ENCODE results near the gene DVL2.

DVL2 gene

DNA sequence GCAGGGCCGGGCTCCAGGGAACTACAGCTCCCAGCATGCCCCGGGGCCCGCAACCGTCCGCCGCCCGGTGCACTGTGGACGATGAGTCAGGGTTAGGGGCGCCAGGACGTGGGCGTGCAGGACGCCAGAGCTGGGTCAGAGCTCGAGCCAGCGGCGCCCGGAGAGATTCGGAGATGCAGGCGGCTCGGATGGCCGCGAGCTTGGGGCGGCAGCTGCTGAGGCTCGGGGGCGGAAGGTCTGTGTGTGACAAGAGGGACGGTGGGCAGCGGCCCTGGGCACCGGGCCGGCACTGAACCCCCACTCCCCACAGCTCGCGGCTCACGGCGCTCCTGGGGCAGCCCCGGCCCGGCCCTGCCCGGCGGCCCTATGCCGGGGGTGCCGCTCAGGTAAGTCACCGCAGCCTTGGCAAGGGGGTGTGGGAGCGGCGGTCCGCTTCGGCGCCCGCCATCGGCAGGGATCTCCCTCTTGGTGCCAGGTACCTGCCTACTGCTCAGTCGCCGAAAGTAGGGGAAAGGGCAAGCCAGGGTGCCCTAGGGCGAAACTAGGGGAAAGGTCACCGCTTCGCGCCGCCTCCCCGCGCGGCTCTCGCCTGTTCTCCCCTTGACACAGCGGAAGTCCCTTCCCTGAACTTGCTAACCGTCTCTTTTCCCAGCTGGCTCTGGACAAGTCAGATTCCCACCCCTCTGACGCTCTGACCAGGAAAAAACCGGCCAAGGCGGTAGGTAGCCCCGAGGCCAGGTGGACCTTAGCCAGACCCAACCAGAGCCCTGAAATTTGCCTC is 14.3 kb downstream of the DVL2 start, which contains the start of the genes ACADVL and DLG4:
ACADVL (plus strand) TSS at position 127 of the 781 bp plus-strand sequence; CDS start at position 174, 47 bp downstream.
DLG4 (minus strand) TSS at position 25 of the 781 bp plus-strand sequence.
- peak; percentile 75 to 82 for DNase-seq (ENCODE audit: low read depth in 2 of 2)

DNA sequence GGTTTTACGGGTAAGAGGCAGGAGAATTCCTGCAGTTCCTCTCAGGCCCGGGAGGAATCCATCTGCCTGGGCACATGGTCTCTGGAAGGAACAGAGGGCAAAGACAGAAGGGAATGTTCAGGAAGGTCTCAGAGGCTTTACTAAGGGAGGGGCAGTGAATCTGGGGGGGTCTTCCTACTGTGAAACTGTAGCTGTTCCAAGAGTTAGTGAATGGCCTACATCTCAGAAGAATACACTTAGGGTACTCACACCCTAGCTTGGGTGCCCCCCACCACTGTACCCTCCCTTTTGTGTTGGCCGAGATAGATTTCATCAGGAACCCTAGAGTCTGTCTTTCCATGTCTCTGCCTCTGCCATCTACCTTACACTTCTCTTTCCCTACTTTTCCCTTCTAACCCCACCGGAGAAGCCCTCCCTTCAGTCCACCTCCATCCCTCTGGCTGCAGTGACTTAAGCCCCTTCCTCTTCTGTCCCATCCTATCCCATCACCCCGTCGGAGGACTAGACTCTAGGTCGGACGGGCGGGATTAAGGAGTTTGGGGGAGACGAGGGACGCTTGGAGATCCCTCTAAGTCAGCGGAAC is 15.0 kb downstream of the DVL2 start:
- DNase-seq (ENCODE audit: low read depth in 2 of 2) = no peak

DNA sequence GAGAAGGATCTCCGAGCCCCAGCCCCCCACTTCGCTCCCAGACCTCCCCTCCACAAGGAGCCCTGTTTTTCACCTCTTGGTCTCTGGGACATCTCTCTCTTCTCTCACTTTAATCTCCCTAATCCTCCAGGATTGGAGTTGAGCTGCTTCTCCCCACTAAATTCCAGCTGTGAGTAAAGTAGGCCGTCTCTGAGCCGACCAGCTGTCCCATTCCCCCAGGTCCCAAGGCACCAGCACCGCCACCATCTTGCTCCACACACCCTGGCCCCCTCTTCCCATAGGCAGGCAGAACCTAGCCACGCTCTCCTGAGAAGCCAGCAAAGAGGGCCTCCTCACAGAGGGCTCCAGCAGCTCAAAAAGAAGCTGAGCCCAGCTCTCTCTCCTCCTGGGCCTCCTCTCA is 15.6 kb downstream of the DVL2 start:
- DNase-seq (ENCODE audit: low read depth in 2 of 2) = no peak

DNA sequence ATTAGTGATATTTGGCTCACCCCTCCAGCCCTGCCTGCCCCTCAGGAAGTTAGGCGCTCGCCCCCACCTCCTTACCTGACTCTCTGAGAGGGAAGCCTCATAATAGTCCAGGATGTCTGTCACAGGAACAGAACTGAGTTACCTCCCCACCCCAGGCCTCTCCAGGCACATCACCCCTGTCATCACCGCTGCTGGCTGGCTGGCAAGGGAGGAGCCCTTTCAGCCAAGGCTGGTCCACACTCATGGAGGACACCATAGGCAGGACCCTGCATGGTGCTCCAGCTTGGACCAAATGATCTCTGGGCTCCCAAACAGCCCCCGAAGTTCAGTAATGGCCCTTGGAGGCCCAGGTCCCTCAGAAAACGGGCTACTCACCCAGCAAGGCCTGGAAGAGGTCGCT is 16.2 kb downstream of the DVL2 start:
- DNase-seq (ENCODE audit: low read depth in 2 of 2) = no peak

DNA sequence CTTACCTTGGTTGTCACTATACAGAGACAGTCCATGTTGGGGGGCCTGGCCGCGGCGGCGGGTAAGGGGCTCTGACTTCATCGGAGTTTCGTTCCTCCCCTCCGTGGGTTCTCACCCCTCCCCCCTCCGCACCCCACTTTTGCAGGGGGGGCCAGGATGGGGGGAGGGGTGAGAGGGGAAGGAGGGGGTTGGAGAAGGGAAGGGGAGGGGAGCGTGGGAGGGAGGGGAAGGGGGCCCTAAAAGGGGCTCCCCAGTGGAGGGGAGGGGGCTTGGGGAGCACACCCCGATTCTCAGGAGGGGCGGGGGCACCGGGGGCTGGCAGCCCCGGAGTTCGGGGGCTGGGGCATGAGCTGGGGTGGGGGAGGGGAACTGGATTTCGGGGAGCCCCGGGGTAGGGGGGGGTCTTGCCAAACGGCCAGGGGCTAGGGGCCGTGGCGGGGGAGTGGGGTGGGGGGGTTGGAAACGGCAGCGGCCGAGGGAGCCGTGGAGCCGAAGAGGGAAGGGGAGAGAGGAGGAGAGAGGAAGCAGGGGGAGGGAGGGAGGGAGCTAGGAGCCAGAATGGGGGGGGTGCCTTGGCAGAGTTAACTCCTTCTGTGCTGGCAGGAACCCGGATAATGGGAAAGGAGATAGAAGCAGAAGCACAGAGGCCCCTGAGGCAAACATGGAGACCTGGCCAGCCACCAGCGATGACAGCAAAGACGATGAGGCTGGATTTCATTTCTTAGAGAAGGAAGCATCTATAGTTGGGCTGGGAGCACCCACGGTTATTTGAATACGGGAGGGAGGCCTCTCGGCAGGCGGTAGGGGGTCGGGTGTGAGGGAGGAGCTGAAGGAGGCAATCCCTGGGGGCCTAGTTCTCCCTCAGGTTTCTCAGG is 17.0 kb downstream of the DVL2 start:
- DNase-seq (ENCODE audit: low read depth in 2 of 2) = no peak

DNA sequence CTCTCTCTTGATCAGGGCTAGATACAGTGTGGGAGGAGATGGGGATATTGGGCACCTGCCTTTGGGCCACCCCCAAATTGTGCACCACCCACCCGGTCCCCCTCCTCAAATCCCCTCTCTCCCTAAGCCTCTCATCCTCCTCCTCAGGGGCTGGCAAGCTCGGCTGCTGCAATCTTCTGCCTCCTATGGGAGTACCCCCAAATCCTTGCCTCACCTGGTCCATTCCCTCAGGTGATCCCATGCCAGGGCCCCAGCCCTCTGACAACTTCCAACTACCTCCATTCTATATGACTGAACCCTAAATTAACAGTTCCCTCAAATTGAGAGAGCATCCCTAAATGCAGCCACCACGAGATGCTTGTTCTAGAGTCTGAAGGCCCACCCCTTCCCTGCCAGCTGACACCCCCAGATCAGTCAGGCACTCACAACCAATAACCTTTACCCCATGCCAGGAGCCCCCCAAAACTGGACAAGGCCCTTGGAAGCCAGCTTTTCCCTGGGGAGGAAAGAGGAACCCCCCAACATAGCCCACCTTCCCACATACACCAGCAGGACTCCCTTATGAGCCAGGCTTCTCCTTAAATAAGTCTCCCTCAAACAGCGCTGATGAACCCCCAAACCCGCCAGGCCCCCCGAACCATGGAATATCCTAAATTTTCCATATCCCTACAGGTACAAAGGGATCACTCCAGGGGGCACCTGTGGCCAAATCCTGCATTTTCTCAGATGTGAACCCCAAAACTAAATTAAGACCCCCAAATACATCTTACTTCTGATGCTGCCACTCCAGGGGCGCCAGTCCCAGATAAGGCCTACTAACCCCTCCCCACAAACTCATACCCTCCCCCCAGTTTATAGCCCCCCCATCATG is 17.8 kb downstream of the DVL2 start:
- no peak for DNase-seq (ENCODE audit: low read depth in 2 of 2)

DNA sequence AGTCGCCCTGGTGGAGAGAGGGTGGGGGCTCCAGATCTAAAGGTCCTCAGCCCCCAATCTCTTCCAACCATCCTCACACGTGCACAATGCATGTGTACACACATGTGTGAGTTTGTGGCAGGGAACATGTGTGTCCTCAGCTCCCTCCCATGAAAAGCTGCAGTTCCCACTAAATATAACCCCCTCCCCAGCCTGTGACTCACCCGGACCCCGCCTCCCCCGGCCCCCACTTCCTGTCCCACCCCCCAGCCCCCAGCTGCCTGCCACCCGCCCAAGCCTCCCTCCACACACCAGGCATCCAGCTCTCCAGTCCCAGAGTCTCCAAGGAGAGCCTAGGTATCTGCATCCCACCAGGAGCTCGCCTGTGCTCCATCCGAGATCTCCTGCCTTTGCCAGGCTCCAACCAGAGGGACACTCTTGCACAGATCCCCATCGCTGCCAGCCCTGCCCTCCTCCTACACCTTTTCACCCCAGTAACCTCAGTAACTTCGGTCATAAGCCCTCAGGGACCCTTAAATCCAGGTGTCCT is 18.6 kb downstream of the DVL2 start:
- no peak for DNase-seq (ENCODE audit: low read depth in 2 of 2)

DNA sequence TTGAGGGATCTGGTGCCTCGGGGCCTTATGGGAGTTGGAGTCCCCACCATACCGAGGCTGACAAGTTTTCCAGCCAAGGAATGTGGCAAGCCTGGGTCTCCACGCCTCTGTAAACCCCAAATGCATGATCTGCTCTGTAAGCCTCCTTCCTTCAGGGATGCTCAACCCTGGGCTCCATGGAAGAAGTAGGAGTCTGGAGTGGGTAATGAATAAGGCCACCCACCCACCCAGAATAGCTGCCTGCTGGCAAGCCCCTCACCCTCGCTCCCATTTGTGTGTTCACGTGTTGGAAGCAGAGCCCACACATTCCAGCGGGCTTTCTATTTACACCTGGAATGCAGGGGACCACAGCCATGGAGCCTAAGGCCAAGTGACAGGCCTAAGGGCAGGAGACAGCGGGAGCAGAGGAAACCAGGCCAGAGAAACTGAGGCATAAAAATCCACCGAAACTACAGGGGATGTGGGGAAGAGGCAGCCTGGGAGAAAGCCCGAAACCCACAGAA is 19.1 kb downstream of the DVL2 start:
- no peak for DNase-seq (ENCODE audit: low read depth in 2 of 2)

DNA sequence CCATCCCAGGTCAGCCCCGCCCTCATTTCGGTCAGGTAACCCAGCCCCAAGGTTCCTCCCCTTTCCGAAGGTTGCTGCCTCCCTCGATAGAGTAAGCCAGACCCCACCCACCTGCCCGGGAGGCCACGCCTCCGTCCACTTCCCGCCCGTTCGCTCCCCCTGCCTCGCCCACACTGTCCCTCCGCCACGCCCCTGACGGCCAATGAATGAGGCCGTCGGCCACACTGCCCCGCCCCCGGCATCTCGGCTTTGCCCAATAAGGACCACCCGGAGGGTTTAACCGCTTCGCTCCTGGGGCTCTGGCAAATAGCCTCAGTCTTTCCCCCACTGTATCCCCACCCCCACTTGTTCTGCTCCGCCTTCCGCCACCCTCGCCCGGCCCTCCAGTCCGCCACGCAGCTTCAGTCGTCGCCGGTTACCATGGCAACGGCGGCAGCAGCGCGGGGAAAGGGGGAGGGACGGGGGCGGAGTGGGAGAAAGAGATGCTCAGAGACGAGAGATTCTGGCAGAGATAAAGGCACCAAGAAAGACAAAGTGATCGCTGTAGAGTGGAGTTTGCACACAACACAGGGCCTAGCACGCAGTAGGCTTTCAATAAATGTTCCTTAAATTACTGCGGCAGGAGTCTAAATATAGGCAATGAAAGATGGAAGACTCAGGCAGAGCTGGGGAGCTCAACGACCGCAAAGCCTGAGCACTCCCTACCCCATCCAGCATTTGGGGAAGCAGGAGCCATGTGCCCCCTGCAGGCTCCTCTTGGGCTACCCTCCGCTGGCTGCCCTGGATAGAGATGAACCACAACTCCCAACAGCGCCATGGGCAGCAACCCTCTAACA is 19.8 kb downstream of the DVL2 start:
- DNase-seq (ENCODE audit: low read depth in 2 of 2) = peak; percentile 100

DNA sequence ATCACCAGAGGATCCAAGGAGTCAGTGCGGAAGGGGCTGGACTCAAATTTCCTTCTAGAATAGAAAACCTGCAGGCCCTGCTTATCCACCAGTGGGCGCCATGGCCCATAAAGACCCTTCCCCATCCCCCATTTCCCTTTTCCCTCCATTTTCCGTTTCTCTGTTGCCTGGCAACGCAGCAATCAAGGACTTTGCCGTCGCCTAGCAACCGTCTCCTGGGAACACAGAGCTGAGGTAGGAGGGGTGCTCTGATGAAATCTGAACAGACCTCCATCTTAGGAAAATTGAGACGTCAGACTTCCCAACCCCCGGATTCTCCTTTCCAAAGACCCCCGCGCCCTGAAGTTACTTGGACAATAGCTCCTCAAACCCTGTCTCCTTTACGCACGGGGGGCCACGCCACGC is 20.4 kb downstream of the DVL2 start:
- peak; percentile 50 to 52 for DNase-seq (ENCODE audit: low read depth in 2 of 2)

DNA sequence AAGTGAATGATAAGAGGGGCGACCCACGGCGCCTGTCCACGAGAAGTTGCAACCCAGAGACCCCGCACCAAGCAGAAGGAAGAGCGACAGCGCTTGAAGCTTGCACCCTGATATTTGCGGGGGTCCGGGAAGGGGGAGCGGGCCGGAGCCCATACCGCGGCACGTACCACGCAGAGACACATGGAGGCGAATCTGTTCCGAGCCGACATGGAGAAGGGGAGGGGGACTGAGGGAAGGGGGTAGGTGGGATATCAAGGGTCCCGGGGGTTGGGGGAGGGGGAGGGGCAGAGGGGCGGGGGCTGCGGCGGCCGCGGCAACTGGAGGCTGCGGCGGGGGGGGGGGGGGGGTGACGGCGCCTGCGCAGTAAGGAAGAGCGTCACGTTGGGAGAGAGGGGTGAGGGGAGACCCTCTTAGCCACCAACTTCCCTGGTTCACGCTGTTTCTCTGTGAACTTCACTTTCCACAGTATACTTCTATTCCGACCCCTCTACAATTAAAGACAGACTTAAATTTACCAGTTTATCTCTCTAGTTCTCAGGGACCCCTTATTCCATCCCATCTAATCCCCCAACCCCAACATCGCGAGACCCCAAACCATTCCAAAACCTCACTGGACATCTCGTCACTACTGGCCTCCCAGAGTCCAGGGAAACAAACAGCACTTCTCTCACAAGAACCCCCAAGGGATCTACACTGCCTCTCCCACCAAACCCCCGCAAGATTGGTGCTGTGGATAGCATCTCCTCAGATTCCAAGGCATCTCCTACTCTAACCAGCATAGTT is 22.6 kb downstream of the DVL2 start:
- DNase-seq (ENCODE audit: low read depth in 2 of 2) = no peak

DNA sequence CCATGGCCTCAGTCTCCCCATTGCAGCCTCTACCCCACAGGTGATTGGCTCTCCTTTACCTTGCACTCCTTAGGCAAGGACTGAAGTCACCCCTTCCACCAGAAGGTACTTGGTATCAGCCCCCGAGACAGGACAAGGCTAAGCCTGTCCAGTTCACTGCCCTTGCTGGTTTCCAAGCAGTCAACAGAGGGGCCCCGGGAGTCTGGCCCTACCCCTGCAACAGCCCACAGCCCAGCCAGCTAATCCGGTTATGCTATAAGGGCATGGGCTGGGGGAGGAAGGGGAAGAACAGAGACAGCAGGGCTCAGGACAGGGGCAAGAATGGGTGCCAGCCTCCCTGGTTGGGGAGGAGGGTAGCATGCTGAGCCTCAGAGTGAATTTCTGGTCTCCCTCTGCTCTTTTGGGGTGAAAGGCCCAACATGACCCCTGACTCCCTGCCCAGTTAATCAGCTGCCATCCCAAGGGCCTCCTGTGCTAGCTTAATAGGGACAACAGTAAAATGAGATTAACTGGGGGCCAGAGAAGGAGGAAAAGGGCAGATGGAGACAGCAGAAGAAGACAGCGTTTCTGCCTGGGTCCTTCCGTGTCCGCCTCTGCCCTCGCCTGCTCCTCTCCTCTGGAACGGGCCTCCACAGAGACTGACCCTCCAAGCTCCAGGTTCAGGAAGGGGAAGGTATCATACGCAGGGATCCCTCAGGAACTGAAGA is 25.4 kb downstream of the DVL2 start:
- DNase-seq (ENCODE audit: low read depth in 2 of 2) = no peak

DNA sequence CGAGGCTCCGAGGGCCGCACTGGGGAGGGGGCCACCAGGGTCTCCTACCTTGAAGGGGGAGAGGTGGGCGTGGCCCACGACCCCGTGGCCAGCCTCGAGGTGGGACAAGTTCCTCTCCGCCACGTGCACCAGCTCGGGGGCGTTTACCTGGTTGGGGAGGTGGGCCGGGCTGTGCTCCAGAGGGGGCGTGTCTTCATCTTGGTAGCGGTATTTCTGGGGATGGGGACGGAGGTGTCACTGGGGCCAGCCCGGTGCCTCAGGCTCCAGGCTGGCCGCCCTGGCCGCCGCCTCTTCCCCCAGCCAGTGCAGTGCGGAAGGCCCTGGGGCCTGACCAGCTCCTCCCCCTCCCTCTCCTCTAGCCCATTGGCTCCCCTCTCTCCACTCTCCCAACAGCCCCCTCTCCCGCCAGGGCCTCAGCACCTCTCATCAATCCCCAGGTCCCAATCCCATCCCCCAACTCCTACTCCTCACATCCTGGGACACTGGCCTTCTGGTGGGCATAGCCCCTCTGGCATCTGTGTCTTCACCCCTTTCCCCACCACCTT is 26.2 kb downstream of the DVL2 start:
- no peak for DNase-seq (ENCODE audit: low read depth in 2 of 2)

DNA sequence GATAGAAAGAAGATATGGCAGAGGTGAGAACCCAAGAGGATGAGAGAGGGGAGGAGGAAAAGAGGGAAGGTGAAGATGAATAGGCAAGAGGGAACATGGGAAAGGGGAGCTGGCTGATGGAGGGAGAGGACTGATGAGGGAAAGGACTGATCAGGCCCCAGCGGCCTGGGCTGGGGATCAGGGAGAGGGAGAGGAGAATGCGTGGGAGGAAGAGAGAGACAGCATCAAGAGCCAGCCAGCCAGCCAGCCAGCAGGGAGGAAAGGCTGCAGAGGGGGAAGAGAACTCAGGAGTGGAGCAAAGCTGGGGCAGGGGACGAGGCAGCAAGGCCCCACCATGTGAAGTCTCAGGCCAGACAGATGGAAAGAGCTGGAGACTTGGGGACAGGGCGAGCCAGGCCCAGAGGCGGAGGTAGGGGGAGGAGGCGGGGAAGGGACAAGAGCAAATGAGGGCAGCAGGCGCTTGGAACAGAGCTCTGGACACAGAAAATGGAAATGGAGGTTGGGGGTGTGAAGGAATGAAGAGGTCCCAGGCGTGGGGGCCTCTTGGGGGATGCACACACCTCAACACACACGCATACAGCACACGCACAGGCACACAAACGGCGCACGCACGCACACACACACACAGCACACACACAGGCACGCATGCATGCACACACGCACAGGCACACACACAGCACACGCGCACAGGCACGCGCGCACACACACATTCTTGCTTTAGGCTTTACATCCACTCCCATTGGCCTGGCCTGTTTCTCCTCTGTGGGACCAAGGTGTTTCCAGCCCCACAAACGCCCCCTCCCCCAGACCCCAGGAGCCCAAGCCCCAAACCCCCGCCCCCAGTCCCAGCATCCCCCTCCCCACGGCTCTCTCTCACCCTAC is 27.0 kb downstream of the DVL2 start:
- DNase-seq (ENCODE audit: low read depth in 2 of 2) = no peak

DNA sequence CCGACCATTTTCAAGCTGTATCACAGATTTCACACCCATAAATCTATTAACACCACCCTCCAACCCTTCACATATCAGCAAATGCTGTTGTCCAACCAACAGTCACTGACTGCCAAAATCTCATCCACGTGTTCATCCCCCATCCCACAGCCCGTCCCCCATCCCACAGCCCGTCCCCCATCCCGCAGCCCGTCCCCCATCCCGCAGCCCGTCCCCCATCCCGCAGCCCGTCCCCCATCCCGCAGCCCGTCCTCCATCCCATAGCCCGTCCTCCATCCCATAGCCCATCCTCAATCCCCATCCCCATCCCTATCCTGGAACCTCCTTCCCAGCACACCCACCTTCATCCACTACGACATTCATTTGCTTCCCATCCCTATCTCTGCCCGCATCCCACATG is 28.8 kb downstream of the DVL2 start:
- no peak for DNase-seq (ENCODE audit: low read depth in 2 of 2)

DNA sequence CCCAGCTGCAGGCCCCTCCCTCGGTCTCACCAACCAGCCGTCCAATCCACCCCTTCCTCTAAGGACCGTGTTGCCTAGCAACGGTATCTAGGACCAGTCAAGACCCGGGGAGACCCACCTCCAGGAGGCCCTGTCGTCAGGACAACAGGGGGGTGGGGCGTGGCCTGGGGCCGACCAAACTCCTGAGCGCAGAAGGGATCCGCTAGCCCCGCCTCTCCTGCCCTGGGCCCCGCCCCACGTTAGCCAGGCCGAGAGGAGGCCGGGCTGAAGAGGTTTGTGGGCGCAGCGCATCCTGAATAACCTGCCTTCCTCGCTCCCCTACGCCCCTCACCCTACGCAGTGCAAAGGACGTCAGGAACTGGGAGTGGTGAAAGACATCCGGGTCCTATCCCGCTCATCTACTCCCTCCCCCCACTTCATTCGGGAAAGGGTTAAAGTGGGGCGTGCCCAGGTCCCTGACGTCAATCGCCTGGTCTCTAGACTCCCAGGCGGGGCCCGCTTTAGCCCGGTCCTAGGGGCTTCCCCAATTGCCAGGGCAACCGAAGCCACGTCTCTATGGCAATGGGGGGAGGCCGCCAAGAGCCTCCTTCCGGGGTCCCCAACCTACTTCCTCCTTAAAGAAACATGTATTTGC is 29.4 kb downstream of the DVL2 start:
- peak; percentile 81 to 89 for DNase-seq (ENCODE audit: low read depth in 2 of 2)

DNA sequence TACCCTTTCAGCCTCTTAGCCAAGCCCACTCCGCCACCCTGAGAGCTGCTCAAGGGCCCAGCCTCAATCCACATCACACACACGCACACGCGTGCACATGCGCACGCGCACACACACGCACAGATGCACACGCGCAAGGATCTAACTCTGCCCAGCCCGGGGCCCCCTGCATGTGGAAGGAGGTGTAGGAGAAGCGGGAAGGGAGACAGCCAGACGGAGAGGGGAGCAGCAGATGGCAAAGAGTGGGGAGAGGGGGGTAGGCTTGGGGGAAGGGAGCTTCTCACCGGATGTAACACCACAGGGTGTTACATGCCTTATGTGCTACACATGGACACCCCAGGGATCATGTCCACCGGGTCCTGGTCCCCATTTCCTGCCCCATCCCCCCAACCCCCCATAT is 30.0 kb downstream of the DVL2 start:
- DNase-seq (ENCODE audit: low read depth in 2 of 2) = no peak

Measured in stimulated activated CD4-positive, alpha-beta T cell treated with anti-CD3 and anti-CD28 coated beads, Interleukin-4, amount 100 ng/mL, for 48 hours (primary cell).